Caco-2 (cell line): ENCODE data around the gene POLR2E. TPM values are rescaled to one million over a fixed set of nuclear protein-coding genes. Genes with fewer than 3 reads are reported as not detected.

ENCODE experiments used
- BruUV-seq: library from RNA; stranded (reverse); fragments of 400-500 nt; replicated peaks from 2 replicates; lab custom pipeline; 2021; lab: Mats Ljungman, UMichigan
- CTCF ChIA-PET: fragments of 300-600 bp; sonication (Branson Sonifier 250); formaldehyde crosslinking; loops from one replicate; lab custom pipeline; 2022; ENCODE audit warnings: antibody characterized with exemption; lab: Charles Lee
- POLR2A ChIA-PET: fragments of 300-600 bp; sonication (Branson Sonifier 250); formaldehyde crosslinking; loops from one replicate; lab custom pipeline; 2022; ENCODE audit warnings: antibody characterized with exemption; lab: Charles Lee
- DNase-seq, 2 experiments: peaks; one replicate each; pipeline versions ENCODE4 v3.0.0 to v3.0.0-alpha.2; 2020 to 2022
- H3K27me3 ChIP-seq: replicated peaks from 2 replicates; pipeline ENCODE4 v1.6.0; 2011; ENCODE audit warnings: low read length; ENCODE audit not compliant: control insufficient read depth, insufficient read depth
- H3K36me3 ChIP-seq: 2 replicates; pipeline ENCODE4 v1.5.1; 2011; ENCODE audit warnings: low read length; ENCODE audit not compliant: control insufficient read depth, insufficient read depth
- H3K4me1 ChIP-seq: fragments of 250-450 bp; sonication (Bioruptor Pico); 2 replicates; pipeline ENCODE4 v1.5.1; 2020; ENCODE audit warnings: mild to moderate bottlenecking
- H3K4me3 ChIP-seq: 2 replicates; pipeline ENCODE4 v1.5.1; 2011; ENCODE audit warnings: low read depth, mild to moderate bottlenecking, control low read depth, low read length
- H3K9me3 ChIP-seq: fragments of 250-450 bp; sonication (Bioruptor Pico); 2 replicates; pipeline ENCODE4 v1.5.1; 2020; ENCODE audit warnings: mild to moderate bottlenecking, moderate library complexity
- H3K27ac Mint-ChIP-seq: one replicate; pipeline ENCODE4 v1.8.0; 2022; ENCODE audit warnings: mixed read lengths; ENCODE audit not compliant: unreplicated experiment
- H3K27me3 Mint-ChIP-seq: one replicate; pipeline ENCODE4 v1.8.0; 2022; ENCODE audit warnings: mixed read lengths; ENCODE audit not compliant: insufficient read depth, unreplicated experiment
- H3K36me3 Mint-ChIP-seq: one replicate; pipeline ENCODE4 v1.8.0; 2022; ENCODE audit warnings: mild to moderate bottlenecking, mixed read lengths; ENCODE audit not compliant: insufficient read depth, unreplicated experiment
- H3K4me1 Mint-ChIP-seq: one replicate; pipeline ENCODE4 v1.8.0; 2022; ENCODE audit warnings: low read depth, mixed read lengths; ENCODE audit not compliant: unreplicated experiment
- H3K4me3 Mint-ChIP-seq: one replicate; pipeline ENCODE4 v1.8.0; 2022; ENCODE audit warnings: mild to moderate bottlenecking, moderate library complexity, mixed read lengths; ENCODE audit not compliant: unreplicated experiment
- H3K9me3 Mint-ChIP-seq: one replicate; pipeline ENCODE4 v1.8.0; 2022; ENCODE audit warnings: mixed read lengths; ENCODE audit not compliant: unreplicated experiment
- CTCF ChIP-seq, 2 experiments: fragments of 200-600 bp in 1 of 2; IDR thresholded peaks; 1 replicate in 1 of 2; 2 replicates in 1 of 2; pipeline versions ENCODE4 v1.5.1 to v1.8.0; 2011 to 2022; ENCODE audit warnings: antibody characterized with exemption in 1 of 2, control low read depth in 1 of 2, inconsistent platforms in 1 of 2, low read depth in 1 of 2, low read length in 1 of 2, mild to moderate bottlenecking in 1 of 2, moderate library complexity in 1 of 2; ENCODE audit not compliant: insufficient read depth in 1 of 2, severe bottlenecking in 1 of 2, unreplicated experiment in 1 of 2
- intact Hi-C: fragments of 100-400 bp; cut with micrococcal nuclease; formaldehyde crosslinking; loops from one replicate; pipeline ENCODE4 v1.10.0; 2022; ENCODE audit not compliant: unreplicated experiment
- total RNA-seq: library from RNA; stranded (reverse); gene quantifications from 2 replicates; pipeline ENCODE4 v1.2.3, GENCODE V29; 2022

POLR2E gene
- total RNA-seq, 1 experiment from 2014 or later: 264 TPM

DNA sequence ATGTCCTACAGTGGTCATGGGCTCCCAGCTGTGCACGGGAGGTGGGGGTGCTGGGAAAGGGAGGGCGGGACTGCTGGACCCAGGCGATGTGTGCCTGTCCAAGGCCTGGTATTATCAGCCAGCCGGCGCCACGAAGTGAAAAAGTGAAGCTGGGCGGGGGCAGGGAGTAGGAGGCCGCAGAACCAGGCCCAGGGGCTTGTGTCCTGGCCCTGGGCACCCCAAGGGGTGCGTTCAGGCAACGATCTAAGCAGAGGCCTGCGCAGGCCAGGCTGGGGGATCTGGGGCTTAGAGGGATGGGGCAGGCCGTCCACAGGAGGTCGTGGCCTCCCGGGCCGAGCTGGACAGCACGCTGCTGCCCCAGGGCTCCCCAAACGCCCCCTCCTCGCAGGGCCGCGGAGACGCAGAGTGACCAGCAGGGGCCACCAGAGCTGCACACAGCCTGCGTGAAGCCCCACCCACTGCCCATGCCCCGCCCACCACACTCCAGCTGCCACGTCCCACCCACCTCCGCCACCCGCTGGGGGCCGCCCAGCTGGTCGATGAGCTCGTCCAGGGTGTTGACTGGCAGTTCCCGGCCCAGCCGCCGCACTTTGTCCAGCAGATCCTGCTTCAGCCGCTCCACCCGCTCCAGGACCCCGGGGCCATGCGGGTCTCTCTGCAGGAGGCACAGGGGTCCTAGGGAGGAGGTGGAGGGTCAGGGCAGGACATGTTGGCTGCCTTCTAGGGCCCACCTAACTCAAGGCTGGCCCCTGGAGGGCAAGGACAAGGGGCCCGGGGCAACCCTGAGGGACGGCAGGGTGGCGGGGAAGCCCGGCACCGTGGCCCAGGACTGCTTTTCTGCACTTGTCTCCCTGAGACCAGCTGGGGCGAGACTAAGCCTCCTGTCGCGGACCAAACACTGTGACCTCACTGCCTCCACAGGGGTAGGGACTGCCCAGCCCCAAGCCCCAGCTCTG lies 18.1 kb upstream of the POLR2E start:
- Histone ChIP-seq H3K27me3 (no peaks in the 10 kb centered on the region), H3K4me3 (no peak overlapping the region), H3K4me1 (peaks cover 5% of the 10 kb centered on the region; the same call in 1 of the 2 replicates), H3K36me3 (peaks cover 1% of the 10 kb centered on the region), H3K9me3 (no peaks in the 10 kb centered on the region)
- ChIA-PET POLR2A (interaction anchor here (0.6 to 1.1 kb wide), 3 partner anchors 9 to 84 kb away, joined by 3 read pairs; no protein-coding TSS in a partner anchor), CTCF (interaction anchor here (0.5 to 1.1 kb wide), 6 partner anchors 12 to 463 kb away, joined by 3 to 7 read pairs (median 4); partner anchors contain the start of gene RNU6-2)
- peak; percentile 56 to 64 for TF ChIP-seq CTCF (IDR thresholded peaks at IDR 0.05; ENCODE audit: insufficient read depth in 1 of 2, low read depth in 1 of 2, low read length in 1 of 2, severe bottlenecking in 1 of 2, unreplicated experiment in 1 of 2)
- BruUV-seq: no TSS peak
- Mint-ChIP-seq H3K27ac (no peak overlapping the region), H3K4me1 (no peaks in the 10 kb centered on the region), H3K9me3 (no peaks in the 10 kb centered on the region), H3K36me3 (peaks cover 55% of the 10 kb centered on the region), H3K27me3 (no peaks in the 10 kb centered on the region), H3K4me3 (no peak overlapping the region)
- peak; percentile 82 for DNase-seq
- intact Hi-C loops: loop anchor here (5.0 kb wide), 1 partner anchor 79 kb away; no protein-coding TSS in a partner anchor

GRCh38 chr19:1112268-1113029 lies 17.3 kb upstream of the POLR2E start:
- BruUV-seq: no TSS peak
- peaks cover 2% of the 10 kb centered on the region for H3K36me3 ChIP-seq
- no peaks in the 10 kb centered on the region for H3K4me1 Mint-ChIP-seq
- no peak overlapping the region for H3K27ac Mint-ChIP-seq
- H3K4me3 ChIP-seq: no peak overlapping the region
- H3K9me3 ChIP-seq: no peaks in the 10 kb centered on the region
- TF ChIP-seq CTCF (IDR thresholded peaks at IDR 0.05; ENCODE audit: insufficient read depth in 1 of 2, low read depth in 1 of 2, low read length in 1 of 2, severe bottlenecking in 1 of 2, unreplicated experiment in 1 of 2): no peak
- no peaks in the 10 kb centered on the region for H3K27me3 ChIP-seq
- H3K4me3 Mint-ChIP-seq: no peak overlapping the region
- POLR2A ChIA-PET: interaction anchor here (1.1 kb wide), 1 partner anchor 8 kb away, joined by 3 read pairs; no protein-coding TSS in a partner anchor
- peaks cover 51% of the 10 kb centered on the region for H3K36me3 Mint-ChIP-seq
- peaks cover 5% of the 10 kb centered on the region; the same call in 1 of the 2 replicates for H3K4me1 ChIP-seq
- H3K27me3 Mint-ChIP-seq: no peaks in the 10 kb centered on the region
- CTCF ChIA-PET: interaction anchor here (0.6 kb wide), 1 partner anchor 150 kb away, joined by 4 read pairs; no protein-coding TSS in a partner anchor
- intact Hi-C loops: loop anchor here (5.0 kb wide), 1 partner anchor 80 kb away; no protein-coding TSS in a partner anchor
- H3K9me3 Mint-ChIP-seq: no peaks in the 10 kb centered on the region
- DNase-seq: no peak
